A673 (cell line): ENCODE measurements around the gene SCD5.

Source experiments
- CTCF ChIP-seq: fragments of 300-800, 200-600 bp; sonication (generic); conservative IDR thresholded peaks from 2 replicates; pipeline ENCODE4 v1.5.1; 2017; ENCODE audit warnings: low read depth, mild to moderate bottlenecking, antibody characterized with exemption, low read length, moderate library complexity, mixed read lengths
- EZH2 ChIP-seq: fragments of 200-600 bp; sonication (generic); IDR thresholded peaks from 2 replicates; pipeline ENCODE4 v1.6.1; 2017; ENCODE audit warnings: borderline replicate concordance, low read depth, mild to moderate bottlenecking, mixed read lengths, antibody characterized with exemption, low read length; ENCODE audit not compliant: poor library complexity, severe bottlenecking

GRCh38 chr4:82624819-82625218 is 173.8 kb downstream of the SCD5 start:
- TF ChIP-seq CTCF (no peak), EZH2 (no peak)
